ACHN (cell line): Measurements from ENCODE around the gene RNFT2.

ENCODE experiments used
- DNase-seq: peaks from one replicate; pipeline ENCODE4 v3.0.0-alpha.2; 2015
- in situ Hi-C: cut with HindIII; loops from 2 replicates; pipeline ENCODE4 v1.10.0; 2017; ENCODE audit warnings: low sequenced_read_pairs, low pct_ligation_motif_present, low pct_unique_long_range_greater_than_20kb

The RNFT2 gene

DNA sequence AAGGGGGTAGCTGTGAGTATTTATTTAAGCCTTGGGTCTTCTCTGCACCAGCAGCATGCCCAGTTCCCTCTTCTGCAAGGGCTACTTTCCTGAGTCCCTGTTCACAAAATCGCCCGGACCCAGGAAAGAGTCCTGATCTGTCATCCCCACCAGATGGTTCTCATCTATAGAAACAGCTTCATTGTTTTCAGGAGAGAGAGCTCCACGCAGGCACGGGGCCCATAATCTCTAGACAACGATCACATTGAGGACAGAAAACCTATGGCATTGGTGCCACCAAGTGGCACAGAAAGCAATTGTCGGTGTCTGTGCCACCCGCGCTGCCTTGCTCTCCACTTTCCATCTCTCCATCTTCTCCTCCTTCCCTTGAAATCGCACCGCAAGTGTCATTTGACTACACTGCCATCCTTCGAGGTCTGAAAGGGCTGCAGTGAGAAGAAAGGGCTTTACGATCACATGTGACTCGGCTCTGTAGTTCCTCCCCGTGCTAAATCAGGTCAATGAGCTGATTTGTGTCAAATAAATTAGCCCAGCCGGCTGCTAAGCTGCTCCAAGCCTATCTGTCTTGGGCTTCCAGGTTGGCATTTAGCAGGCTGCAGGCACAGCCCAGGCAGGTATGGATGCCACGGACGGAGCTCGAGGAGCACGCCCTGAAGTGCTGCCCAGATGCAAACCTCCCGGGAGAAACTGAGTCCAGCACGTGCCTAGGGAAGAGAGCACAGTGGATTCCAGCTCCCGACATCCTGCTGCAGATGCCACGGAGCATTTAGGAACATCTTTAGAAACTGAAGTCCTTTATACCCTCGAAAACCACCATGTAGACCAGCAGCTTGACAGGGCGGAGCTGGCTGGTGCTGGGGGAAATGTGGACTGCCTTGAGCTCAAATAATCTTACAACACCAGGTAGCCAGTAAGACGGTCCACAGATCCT is 29.0 kb upstream of the RNFT2 start:
- in situ Hi-C loops: loop anchor here (25.0 kb wide), 1 partner anchor 203 kb away; the partner anchor contains the start of gene FBXW8

DNA sequence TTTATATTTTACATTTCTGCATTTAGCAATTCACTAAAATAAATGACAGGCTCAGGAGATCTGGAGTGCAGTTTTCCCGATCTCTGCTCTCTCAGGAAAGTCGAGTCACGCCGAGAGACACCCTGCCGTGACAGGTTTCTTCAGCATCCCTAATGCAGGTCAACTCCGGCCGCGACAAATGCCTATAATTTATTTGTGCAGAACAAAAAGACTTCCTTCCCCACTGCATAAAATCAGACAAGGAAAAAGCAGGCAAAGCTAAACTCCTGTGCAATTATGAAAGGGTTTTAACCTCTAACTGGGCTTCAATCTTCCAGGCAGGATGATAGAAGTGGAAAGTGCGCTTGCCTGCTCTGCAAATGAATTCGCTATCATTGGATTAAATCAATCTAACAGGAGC is 28.3 kb upstream of the RNFT2 start:
- in situ Hi-C loops: loop anchor here (25.0 kb wide), 1 partner anchor 203 kb away; the partner anchor contains the start of gene FBXW8

More for the DNA sequence above, 29.0 kb upstream of the RNFT2 start:
- peak; percentile 59 for DNase-seq

DNA sequence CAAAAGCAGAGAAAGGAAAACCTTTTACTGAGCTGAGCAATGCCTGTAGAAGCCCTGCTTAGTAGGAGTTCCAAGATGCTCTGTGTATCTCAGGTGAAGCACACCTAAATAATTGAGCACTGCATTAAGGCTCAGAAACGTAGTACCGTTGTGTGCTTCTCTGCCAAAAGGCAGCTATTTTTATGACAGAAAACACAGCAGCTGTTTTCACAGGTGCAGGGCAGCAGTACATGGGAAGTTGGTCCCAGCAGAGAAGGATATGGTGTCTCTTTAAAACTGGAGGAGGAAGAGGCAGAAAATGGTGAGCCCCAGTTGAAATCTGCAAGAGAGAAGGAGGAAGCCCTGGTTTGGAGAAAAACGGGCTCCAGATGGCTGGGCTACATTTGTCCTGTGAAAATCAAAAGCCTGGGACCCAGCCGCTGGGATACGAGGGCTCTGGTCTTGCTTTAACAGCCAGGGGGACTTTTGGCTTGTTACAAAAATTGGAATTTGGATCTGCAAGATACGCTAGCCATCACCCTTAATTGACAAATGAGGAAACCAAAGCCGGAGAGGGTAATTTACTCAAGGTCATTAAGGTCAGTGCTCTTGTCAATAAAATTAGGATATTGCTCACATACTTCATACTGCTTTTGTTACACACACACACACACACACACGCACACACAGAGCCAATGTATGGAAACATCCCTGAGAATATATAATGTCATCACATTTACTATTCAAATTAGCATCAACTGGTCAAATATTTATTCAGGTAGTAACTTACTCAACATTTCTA is 27.6 kb upstream of the RNFT2 start:
- DNase-seq: no peak

More for the DNA sequence above, 28.3 kb upstream of the RNFT2 start:
- DNase-seq: no peak

DNA sequence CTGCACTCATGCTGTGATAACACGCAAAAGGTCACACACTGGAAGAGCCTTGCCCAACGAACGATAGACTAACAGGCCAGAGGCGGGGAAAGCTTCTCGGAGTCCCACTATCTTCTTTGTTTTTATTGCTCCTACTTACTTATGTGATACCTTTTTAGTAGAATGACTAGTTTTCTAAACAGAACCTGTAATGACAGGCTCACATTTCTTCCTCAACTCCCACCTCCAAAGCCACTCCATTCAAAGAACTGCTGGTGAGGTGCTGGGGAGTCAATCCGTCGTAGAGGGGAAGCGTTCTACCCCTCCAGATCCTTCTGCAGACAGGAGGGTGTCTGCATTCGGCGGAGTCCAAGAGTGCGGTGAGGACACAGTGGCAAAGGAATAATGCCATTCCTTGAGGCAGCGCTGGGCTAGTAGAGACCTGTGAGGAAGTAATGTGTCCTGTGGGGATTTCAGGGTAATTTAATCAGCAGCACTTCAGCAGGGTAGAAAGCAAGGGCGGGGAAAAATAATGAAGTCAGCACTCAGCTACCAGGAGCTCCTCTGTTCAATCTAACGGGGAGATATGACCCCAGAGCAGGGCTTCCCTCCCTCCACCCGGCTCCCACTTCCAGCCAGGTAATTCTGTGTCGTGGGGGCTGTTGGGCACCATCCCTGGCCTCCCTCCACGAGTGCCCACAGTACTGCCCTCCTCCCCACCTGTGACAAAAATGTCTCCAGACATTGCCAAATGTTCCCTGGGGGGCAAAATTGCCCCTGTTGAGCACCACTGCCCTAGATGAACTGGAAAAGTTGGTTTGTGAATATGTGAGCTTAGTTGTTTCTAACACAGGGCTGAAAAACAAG is 25.4 kb upstream of the RNFT2 start:
- in situ Hi-C loops: loop anchor here (25.0 kb wide), 1 partner anchor 200 kb away; the partner anchor contains the start of gene FBXW8

More for the DNA sequence above, 27.6 kb upstream of the RNFT2 start:
- in situ Hi-C loops: loop anchor here (25.0 kb wide), 1 partner anchor 202 kb away; the partner anchor contains the start of gene FBXW8

DNA sequence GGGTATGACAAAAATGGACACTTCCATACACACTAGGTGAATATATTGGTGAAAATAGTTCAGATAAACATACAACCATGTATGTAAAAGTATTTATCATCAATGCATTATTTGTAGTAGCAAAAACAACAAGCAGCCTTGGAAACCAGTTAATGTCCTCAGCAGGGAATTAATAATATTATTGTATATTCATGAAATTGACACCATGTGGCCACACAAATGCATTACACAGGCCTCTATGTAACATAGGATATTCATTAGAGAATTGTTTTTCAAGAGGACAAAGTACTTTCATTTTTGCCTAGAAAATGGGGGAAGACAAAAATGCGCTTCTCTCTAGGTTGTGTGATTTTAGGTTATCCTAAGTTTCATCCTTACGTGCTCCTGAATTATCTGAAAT is 24.6 kb upstream of the RNFT2 start:
- no peak for DNase-seq
- in situ Hi-C loops: loop anchor here (25.0 kb wide), 1 partner anchor 199 kb away; the partner anchor contains the start of gene FBXW8

More for the DNA sequence above, 25.4 kb upstream of the RNFT2 start:
- DNase-seq: no peak

DNA sequence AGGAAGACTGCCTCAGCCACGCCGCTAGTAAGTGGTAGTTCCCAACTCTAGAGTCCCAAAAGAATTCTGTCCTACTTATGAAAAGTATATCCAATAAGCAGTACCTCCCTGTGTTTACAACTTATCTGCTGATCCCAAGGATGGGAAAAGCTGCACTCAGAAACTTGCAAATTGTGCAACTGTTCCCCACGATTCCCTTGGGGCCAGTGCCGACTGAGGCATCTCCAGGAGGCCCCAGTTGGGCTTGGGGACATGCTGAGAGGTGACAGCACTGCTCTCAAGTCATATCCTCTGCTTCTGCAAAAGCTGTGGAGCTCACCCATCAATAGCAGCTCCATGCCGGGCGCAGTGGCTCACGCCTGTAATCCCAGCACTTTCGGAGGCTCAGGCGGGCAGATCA is 23.9 kb upstream of the RNFT2 start:
- in situ Hi-C loops: loop anchor here (25.0 kb wide), 1 partner anchor 198 kb away; the partner anchor contains the start of gene FBXW8
- DNase-seq: no peak

DNA sequence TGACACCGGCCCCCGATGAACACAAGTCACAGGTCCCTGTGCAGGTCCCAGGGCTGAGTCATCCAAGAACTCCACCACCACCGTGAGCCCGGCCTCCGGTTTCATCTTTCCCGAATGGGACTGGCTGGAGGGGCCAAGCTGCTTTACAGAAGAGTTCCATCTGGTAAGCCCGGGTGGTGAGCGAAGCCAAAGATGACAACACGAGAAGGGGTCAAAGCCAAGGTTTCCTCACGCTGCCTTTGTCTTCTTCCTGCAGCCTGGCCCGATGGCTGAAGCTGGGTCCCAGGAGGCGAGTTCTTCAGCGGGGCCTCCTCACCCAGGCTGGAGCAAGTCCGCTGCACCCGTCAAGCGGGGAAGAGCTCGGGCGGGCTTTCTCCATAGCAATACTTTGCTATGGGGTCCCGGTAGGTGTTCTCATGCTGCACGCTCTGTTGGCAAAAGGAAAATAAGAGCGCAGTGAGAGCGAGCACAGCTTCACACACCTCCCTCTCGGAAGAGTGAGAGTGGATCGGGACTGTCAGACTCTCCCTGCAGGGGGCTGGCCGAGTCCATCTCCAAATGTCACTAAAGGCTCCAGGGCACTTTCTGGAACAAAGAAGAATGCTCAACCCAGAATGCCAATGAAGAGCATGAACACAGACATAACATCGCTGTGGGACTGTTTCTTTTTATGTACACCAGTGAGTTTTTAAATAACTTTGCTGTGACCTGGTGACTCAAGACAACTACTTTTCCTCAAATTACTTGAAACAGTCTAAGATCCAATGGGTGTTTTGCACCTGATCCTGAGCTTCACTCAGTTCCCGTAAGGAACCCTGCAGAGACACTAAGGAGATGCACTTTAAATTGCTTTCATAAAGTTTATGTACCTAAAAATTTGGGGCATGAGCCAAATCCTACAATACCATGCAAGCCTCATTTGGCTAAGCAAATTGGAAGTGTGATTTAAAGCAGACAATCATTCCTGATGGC is 20.4 kb upstream of the RNFT2 start:
- in situ Hi-C loops: loop anchor here (25.0 kb wide), 1 partner anchor 195 kb away; the partner anchor contains the start of gene FBXW8
- peak; percentile 61 for DNase-seq

DNA sequence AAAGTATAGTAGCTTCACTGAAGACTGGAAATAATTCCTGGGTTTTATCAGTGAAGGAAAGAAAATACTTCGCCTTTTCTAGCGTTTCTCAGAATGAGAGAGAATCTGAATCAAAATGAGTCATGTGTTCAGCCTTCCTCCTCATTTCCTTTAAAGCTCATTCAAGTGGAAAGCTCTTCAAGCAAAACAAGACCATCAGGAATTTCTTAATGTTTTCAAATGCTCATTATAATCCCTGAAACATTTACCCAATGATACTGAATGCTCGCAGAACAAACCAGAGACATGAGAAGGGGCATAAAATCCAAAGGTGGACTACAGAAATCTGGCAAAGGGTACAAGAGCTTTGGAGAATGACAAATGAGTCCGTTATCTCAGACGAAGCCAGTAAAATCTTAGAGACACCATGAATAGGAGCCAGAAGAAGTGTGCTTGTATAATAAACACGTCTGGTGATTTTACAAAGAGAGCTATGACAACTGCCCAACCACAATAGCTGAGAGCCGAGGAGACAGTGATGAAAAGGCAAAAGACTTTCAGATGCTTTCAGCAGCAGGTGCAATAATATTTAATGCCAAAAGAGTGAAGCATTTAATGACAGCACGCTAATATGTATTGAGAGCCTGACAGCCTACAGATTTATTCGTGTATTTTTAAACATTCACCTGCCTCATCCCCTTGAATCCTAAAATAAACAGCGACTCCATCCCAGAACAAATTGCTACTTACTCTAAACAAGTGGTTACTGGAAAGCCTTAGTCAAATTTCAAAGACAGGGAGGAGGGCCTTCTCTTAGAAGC is 19.3 kb upstream of the RNFT2 start:
- peak; percentile 78 for DNase-seq
- in situ Hi-C loops: loop anchor here (25.0 kb wide), 1 partner anchor 193 kb away; the partner anchor contains the start of gene FBXW8

DNA sequence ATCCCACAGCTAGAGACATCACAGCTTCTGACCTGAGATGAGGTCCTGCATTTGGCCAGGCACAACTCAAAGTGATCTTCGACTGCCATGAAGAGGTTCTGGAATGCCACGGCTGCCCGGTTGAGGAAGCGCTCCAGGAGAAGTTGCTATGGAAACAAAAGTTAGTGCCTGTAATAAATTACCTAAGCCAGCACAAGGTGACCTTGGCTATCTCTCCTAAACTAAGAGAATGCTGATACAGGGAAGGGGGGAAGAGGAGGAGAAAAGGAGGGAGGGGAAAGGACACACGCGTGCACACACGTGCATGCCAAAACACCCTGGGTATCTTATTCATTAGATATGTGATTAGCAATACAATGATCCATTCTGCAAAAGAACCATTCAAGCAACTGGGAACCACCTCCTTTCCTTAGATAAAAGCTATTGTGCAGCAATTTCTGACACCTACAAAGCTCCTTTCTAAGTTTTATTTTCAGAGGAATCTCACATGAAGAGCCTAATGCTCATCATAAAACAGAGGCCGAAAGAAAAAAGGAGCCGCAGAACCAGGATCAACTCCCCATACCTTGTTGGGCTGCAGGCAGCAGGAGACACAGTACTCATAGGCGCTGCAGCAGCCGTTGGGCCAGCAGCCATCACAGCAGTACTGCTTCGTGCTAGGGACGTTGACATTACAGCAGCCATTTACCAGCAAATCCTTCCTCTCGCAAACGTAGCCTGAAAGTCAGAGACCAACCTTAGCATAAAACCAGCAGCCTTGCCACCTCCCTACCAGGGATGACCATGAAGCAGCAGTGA is 18.2 kb upstream of the RNFT2 start:
- DNase-seq: peak; percentile 36
- in situ Hi-C loops: loop anchor here (25.0 kb wide), 1 partner anchor 192 kb away; the partner anchor contains the start of gene FBXW8

DNA sequence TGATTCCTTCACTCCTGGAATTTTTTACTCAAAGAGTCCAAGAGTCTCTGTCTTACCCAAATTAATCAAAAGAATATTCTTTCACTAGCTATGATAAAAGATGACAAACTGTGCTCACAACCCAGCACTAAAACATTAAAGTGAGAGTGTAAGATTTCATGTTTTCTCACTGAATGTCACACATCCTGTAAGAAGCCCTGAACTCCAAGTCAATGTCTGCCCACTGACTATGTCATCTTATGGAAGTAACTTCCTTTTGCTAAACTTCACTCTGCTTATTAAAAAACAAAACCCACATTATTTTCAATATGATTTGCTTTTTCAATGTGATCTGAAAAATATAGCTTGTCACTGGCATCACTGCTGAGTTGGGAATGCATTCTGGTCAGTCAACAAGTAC is 15.9 kb upstream of the RNFT2 start:
- in situ Hi-C loops: loop anchor here (25.0 kb wide), 1 partner anchor 190 kb away; the partner anchor contains the start of gene FBXW8

DNA sequence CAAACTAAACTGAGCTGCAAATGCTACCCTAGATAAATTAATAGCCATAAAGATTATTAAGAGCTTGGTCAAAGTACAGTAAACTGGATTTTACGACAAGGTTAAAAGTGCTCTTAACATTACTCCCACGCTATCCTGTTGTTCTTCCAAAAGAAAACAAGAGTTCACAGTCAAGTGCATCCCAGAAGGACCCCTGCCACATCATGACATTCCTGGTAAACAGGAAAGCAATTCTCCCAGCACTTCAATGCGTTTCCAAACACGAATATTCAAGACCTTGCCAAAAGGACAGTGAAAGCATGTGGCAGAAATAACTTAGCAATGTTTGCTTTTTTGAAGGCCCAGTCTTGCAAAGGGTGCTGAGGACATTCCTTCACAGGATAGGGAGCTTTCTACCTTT is 11.4 kb upstream of the RNFT2 start:
- in situ Hi-C loops: no loop called here
- DNase-seq: no peak

More for the DNA sequence above, 15.9 kb upstream of the RNFT2 start:
- no peak for DNase-seq

DNA sequence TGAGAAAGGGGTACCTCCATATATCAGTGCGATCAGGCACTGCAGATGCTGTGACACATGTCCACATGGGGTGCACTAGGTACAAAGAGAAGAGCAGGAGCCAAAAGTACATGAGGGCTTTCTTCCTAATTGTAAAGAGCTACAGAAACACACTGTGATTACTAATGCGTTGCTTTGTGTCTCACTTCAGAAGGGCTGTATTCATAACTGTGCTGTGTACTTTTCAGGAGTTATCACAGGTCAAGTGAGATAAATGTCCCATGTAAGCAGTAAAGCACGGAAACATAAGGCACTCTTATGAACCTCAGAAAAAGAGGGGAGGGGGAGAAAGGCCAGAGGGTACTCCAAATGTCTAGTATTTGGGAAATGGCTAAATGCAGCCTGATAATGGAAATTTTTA is 10.9 kb upstream of the RNFT2 start:
- no peak for DNase-seq
- in situ Hi-C loops: no loop called here

DNA sequence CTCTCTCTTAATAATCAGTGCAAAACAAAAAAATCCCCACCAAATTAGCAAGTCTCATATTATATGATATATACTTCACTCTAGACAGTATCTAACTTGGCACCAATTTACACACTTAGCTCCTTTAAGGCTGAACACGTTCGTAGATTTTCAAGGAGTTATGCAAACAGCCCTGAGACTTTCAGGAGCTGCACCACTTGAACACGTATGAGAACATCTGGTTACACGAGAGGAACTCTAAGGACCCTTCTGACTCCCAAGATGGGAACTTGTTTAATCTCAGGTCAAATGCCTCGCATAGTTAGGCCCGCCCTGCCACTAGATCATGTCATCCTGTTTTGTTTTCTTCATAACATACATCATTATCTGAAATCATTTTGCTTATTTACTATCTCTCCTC is 10.2 kb upstream of the RNFT2 start:
- no peak for DNase-seq
- in situ Hi-C loops: no loop called here

DNA sequence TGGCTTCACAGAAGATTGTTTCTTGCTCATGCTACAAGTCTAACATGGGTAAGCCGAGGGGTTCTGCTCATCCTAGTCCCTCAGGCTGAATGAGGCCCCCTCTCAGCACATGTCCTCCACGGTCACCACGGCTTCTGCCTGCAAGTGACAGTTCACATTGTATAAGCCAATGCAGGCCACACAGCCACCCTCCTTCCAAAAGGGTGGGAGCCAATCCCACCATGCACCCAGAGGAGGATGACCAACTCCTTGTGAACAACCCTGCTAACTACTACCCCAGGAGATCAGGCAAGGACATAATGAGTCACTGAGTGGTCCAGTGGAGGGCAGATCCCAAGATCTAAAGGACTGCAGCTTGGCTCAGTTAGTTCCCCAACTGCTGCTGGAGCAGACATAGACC is 6.3 kb upstream of the RNFT2 start:
- in situ Hi-C loops: no loop called here
- DNase-seq: no peak

DNA sequence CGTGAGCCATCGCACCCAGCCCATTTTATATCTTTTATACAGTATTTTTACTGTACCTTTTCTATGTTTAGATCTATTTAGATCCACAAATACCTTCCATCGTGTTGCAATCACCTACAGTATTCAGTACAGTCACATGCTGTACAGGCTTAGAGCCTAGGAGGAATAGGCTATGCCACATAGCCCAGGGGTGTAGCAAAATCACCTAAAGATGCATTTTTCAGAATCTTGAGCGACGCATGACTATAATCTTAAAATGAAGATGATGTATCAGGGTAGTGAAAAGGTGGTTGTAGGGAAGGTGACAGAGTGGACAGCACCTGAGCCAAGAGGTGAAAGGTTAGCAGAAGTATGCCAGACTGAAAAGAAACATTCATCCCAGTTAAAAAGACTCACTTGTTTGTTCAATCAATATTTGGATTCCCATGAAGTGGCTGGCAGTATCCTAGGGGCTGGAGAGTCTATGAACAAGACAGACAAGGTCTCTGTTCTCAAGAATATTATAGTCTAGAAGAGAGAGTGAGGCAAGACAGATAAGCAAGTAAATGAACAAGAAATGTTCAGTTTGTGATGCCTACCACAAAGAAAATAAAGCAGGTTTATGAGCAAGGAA is 3.9 kb upstream of the RNFT2 start:
- in situ Hi-C loops: no loop called here
- DNase-seq: no peak
